ENCODE data around the gene HDLBP.

The HDLBP gene

DNA sequence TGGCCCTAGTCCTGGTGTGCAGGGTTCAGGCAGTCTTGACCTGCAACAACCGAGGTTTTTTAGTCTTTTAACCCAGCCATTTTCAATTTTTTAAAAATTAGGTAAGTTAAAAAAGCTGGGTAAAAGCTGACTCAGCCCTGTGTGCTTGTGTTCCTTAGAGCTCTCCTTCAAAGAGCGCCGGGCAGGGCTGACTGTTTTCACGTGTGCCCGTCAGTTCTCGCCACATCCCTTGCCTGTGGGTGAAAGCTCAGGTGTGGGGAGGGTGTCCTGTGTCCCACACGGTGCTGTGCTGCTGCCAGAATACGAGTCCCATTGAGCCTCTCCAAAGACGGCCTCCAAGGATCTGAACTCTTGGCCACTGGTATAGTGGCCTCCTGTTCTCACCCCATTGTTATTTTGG, 132.3 kb downstream of the HDLBP start:
- H3K4me3 ChIP-seq (ENCODE audit: low read depth, low read length) = no peak overlapping the region
- TF ChIP-seq, protein P1, sequence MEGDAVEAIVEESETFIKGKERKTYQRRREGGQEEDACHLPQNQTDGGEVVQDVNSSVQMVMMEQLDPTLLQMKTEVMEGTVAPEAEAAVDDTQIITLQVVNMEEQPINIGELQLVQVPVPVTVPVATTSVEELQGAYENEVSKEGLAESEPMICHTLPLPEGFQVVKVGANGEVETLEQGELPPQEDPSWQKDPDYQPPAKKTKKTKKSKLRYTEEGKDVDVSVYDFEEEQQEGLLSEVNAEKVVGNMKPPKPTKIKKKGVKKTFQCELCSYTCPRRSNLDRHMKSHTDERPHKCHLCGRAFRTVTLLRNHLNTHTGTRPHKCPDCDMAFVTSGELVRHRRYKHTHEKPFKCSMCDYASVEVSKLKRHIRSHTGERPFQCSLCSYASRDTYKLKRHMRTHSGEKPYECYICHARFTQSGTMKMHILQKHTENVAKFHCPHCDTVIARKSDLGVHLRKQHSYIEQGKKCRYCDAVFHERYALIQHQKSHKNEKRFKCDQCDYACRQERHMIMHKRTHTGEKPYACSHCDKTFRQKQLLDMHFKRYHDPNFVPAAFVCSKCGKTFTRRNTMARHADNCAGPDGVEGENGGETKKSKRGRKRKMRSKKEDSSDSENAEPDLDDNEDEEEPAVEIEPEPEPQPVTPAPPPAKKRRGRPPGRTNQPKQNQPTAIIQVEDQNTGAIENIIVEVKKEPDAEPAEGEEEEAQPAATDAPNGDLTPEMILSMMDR (IDR thresholded peaks at IDR 0.05; ENCODE audit: low read depth, low read length) = no peak

DNA sequence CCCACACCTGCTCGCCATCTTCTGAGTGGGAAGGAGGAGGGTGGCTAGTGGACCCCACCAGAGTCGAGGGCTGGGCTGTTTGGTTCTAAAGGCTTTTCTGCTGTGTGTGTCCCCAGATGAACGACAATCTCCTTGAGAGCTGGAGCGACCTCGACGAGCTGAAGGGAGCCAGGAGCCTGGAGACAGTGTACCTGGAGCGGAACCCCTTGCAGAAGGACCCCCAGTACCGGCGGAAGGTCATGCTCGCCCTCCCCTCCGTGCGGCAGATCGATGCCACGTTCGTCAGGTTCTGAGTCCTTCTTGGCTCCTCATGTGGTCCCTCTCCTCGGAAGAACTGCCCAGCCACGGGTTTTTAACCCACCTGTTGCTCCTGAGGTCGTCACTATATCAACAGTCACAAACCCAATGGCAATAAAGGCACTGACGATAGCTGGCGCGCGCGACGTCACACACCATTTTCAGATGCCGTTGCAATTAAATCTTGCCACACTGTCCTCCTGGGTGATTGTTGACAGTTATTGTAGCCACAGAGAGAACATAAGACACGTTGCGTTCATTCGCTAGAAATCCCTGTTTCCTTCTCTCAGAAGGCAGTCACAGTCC, 132.8 kb downstream of the HDLBP start:
- H3K4me3 ChIP-seq (ENCODE audit: low read depth, low read length) = no peak overlapping the region
- TF ChIP-seq, protein P1 (IDR thresholded peaks at IDR 0.05; ENCODE audit: low read depth, low read length) = no peak

- TF ChIP-seq, protein P1 (IDR thresholded peaks at IDR 0.05; ENCODE audit: low read depth, low read length) = no peak
- H3K4me3 ChIP-seq (ENCODE audit: low read depth, low read length) = no peak overlapping the region
Observed at GRCh38 chr2:241182126-241182525, 133.3 kb downstream of the HDLBP start.

DNA sequence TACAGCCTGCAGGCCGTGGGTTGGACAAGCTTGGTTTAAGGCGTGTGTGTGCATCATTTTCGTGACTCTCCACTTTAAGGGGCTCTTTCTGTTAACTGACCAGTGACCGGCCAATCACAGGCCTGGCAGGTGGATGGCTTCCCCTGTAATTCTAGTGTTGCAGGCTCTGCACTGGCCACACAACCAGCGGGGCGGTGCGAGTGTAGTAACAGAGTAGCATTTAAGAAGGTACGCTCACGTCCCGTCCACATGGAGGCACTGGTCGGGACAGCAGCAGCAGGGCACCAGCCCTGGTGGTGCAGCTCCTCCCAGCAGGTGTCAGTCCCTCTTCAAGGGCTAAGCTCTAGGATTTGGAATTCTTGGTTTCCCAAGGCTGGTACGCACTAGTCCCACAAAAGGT, 135.0 kb downstream of the HDLBP start:
- TF ChIP-seq, protein P1 (IDR thresholded peaks at IDR 0.05; ENCODE audit: low read depth, low read length) = no peak
- H3K4me3 ChIP-seq (ENCODE audit: low read depth, low read length) = no peak overlapping the region

DNA sequence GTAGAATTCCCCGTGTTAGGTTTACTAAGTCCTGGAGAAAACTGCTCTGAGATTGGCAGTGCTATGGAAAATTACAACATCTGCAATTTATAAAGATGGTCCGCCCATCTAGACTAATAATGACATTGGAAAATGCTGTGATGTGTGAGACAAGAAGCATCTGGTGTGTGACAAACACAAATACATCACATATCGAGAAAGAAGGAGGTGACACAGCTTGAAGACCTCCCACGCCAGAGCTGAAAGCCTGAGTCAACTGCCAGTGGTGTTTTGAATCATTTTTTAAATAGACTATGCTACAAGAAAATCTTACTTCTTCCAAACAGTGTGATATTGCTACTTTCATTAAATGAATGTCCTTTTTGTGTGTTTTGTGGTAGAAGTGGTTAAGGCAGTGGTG, 135.6 kb downstream of the HDLBP start:
- TF ChIP-seq, protein P1 (IDR thresholded peaks at IDR 0.05; ENCODE audit: low read depth, low read length) = no peak
- H3K4me3 ChIP-seq (ENCODE audit: low read depth, low read length) = no peak overlapping the region

DNA sequence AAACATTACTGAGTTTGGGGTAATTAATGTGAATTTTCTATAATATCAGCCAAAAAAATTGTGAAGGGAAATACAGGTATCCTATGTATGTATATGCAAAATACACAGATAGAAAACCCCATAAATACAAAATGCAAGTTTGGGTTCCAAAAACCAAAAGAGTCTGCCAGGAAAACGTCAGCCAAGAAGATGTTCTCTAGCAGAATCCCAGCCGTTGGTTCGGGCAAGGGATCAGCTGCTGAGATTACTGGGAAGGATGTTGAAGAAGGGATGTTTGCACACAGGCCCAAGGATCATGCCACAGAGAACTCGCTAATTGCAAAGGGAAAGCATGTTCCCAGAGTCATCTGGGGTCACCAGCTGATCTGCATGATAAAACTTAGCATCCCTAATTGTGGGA, 136.5 kb downstream of the HDLBP start:
- TF ChIP-seq, protein P1 (IDR thresholded peaks at IDR 0.05; ENCODE audit: low read depth, low read length) = no peak
- H3K4me3 ChIP-seq (ENCODE audit: low read depth, low read length) = no peak overlapping the region

DNA sequence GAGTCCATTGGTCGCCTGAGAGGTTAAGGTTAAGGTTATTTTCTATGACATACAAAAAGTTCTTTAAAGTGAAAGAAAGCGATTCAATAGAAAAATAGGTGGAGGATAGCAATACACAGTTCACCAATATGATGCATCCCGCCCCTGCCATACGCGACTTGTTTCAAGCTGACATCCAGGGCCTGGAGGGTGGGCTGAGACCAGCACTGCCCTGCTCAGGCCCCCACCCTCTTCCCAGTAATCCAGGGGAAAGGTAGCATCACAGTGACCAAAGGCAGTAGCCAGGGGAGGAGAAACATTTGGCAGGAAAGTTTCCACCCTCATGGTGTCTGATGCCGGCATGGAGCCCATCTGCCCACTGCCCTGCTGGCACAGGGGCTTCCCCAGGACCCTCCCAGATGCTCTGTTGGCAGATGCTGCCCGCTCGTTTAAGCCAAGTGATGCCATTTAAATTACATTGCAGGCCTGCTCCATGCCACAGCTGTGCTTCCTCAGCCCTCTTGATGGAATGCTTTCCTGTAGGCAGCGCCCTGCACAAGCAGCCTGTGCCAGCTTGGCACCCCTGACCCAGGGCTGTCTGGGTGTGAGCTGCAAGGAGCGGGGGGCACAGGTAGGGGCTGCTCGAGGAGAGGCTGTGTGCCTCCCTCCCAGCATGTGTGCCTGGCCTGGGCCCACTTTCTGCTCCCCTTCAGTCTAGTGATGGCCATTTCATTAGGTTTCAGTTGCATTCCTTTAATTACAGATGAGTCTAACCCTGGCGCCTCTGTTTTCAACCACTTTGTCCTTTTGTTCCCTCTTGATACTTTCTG, 137.7 kb downstream of the HDLBP start:
- H3K4me3 ChIP-seq (ENCODE audit: low read depth, low read length) = no peak overlapping the region
- TF ChIP-seq, protein P1 (IDR thresholded peaks at IDR 0.05; ENCODE audit: low read depth, low read length) = no peak

All from WI38 (cell line).